SK-MEL-5 (cell line): ENCODE data around the gene ADISSP. TPM values are rescaled to one million over a fixed set of nuclear protein-coding genes. Genes with fewer than 3 reads are reported as not detected.

ENCODE experiments used
- DNase-seq: peaks from one replicate; pipeline ENCODE4 v3.0.0-alpha.2; 2016; ENCODE audit warnings: low read depth, low spot score
- in situ Hi-C: cut with HindIII; loops from 2 replicates; pipeline ENCODE4 v1.10.0; 2016; ENCODE audit warnings: low sequenced_read_pairs, high pct_unique_total_duplicates, low pct_unique_long_range_greater_than_20kb
- total RNA-seq: library from RNA; depleted of rRNA; stranded (reverse); fragments of >200 nt; shearing (Covaris generic); gene quantifications from 2 replicates; pipeline ENCODE4 v1.2.3, GENCODE V29; 2014

The ADISSP gene
- total RNA-seq, 1 experiment from 2014 or later: 69.7 TPM

DNA sequence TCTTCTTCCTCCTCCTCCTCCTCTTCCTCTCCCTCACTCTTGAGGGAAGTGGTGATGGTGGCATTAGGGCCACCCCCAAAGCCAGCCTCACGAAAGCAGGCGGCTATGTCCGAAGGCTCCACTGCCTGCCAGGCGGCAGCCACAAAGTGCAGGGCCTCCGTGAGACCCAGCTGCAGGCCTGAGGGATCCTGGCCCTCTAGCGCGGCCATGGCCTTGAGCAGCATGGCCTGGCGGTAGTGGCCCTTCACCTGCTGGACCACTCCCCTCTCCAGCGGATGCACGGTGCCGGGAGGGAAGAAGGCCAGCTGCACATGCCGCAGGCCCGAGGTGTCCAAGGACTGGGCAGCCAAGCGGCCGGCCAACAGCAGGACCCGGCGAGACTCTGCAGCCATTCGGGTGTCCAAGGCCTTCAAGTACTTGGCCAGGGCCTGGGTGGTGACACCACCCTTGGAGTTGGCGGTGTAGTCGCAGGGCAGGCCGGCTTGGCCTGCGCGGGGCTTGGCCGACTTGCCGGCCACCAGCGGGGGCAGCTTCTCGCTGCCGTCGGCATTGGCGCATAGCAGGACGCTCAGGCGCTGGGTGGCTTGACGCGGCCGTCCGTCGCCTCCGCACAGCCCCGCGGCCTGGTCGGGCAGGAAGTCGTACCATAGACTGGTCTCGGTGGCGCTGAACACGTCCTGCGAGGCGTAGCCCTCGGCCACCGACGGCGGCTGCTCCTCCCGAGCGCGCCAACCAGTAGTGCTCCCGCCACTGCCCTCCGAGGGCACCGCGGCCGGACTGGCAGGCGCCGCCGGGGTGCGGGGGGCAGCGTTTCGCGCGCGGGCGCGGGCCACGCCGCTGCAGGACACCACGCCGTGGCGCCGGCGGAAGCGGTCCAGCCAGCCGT is 17.9 kb upstream of the ADISSP start:
- no peak for DNase-seq
- in situ Hi-C loops: no loop called here

DNA sequence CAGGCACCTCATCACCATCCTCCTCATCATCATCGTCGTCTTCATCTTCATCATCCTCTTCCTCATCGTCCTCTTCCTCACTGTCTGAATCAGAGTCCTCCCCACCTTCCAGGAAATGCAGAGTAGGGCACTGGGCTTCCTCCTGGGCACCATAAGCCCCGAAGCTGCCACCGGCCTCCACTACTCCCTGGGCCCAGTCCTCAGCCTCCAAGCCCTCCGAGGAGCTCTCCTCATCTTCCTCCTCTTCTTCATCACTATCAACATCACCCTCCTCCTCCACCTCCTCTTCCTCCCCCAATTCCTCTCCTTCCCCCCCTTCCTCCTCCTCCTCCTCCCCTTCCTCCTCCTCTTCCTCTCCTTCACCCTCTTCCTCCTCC is 17.3 kb upstream of the ADISSP start:
- in situ Hi-C loops: no loop called here
- no peak for DNase-seq

DNA sequence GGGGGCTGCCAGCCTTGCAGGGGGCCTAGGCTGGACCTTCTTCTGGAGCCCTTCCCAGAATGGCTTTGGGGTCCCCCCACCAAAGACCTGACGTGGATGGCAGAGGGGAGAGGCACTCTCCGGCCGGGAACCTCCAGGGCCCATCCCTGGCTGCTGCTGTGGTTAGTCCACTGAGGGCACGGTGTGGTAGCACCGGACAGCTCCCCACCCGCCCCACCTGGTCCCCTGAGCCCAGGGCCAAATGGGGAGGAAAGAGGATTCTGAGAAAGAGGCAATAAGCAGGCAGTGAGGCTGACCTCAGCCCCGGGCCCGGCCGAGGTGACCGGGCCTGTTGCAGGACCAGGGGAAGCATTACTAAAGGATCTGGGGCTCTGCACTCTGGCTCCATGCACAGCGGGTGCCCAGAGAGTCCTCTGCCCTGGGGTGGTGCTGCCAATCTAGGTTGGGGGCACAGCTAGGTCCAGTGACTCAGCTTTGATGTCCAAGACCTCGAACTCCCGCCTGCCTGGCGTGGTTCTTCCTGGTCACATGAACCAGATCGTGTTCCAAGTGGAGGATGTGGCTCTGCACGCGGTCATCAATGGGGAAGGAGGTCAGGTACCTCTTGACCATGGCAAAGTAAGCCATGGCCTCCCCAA is 16.8 kb upstream of the ADISSP start:
- in situ Hi-C loops: no loop called here
- DNase-seq: no peak

DNA sequence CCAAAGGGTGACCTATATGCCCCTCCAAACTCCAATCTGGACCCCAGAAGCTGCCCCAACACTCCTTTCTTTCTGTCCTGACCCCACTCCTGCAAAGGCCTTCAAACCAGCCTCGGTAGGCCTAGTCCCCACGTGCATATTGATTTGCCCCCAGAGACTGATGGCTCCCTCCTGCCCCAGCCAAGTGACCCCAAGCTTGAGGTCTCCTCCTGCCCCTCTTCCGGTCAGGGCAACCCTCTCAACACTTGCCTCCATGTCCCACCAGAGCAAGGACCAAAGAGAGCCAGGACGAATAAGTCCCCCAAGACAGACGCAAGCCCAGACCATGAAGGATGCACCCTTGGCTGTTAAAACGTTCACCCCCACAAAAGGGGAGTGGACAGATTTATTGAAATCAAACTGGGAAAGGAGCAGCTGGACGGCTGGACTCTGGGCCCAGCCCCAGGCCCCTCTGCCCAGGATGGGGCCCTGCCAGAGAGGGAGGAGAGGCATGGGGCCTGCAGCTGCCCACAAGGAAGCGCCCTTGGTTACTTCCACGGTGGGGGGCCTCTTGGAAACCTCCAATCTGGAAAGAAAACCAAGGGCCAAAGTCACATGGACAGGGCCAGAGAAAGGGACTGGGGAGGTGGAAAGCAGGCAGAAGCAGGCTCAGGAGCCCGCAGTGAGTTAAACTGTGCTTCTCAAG is 16.1 kb upstream of the ADISSP start:
- in situ Hi-C loops: no loop called here
- DNase-seq: no peak

DNA sequence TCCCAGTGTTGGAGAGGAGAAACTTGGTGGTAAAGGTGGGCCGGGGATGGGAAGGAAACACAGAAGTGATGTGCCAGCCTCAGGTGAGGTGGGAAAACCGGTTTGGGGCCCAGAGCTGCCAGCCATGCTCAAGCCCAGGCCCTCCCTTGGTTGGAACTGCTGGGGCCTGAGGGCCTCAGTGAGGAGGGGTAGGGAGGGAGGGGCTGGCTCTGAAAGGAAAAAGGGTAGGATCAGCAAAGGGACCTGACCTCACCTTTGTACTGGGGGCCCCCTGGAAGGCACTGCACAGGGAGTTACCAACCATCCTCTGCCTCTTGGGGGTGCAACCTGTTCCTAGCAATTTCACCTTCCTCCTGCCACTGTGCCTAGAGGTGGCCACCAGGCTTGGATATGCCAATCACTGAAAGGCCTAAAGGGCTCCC is 15.5 kb upstream of the ADISSP start:
- DNase-seq: no peak
- in situ Hi-C loops: no loop called here

DNA sequence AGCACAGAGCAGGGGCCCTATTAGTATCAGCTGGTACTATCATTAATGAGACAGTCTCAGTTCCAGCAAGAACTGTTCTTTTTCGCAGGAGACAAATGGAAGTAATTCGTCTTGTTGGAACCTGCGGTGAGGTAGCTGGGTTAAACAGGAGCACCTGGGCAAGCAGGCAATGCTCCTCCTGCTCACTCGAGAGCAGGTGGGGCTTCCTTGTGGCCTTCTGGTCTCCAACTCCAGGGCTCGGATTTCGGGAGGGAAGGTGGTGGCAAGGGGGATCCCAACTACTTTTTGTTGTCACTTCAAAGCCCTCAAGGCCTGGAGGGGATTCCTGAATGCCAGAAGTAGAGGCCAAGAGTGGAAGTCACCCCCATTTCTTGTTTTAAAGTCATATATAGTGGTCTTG is 15.0 kb upstream of the ADISSP start:
- DNase-seq: no peak
- in situ Hi-C loops: no loop called here

DNA sequence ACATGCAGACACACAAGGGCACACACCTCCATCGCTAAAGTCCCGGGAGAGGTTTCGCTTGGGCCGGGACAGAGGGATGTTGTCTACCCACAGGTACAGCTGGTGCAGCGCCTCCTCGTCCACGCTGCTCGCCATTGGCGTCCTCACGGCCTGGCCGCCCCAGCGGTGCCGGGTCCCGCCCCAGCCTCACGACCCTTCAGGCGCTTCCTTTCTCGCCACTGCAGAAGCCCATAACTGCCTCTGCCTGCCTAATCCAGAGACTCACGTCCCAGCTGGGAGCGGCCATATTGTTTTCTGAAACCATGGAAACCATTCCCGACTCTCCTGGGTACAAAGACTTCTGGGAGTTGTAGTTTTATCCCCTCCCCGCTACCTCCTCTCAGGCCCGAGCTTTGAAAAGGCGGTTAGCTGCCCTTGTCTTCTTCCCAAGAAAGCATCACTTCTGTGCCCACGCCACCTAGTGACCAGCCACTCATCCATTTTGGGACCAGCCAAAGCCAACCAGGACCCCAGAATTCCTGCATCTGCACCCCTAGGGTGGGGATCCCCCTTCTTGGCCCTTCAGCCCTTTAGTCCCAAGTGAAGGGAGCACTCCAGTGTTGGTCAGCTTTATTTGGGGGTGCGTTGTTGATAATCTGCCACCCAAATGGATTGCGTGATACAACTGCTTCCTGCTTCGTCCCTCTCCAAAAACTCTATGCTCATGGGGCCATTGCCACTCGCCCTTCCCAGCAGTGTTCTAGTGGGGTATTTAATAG is 13.8 kb upstream of the ADISSP start, which contains the start of gene SPEF1:
Gene SPEF1, minus strand, starts transcription at position 296 of the 758 bp plus-strand sequence. Its CDS starts 161 bp downstream, at position 135.
- peak; percentile 99 for DNase-seq
- in situ Hi-C loops: no loop called here

DNA sequence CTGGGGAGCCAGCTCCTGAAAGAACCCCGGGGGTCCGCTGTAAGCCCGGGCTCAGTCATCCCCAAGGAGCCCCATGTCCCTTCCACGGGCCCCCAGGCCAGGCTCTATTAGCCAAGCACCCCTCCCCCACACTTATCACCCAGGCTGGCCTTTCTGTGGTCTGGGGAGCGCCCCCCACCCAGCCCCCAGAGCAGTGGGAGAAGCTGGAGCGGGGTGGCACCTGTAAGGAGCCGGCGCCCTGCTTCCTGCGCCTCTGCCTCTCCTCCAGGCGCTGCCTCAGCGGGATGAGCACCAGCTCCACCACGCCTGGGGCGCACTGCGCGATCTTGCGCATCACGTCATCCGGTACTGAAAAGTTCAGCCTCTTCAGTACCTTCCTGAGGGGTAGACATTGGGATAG is 11.4 kb upstream of the ADISSP start:
- no peak for DNase-seq
- in situ Hi-C loops: no loop called here

DNA sequence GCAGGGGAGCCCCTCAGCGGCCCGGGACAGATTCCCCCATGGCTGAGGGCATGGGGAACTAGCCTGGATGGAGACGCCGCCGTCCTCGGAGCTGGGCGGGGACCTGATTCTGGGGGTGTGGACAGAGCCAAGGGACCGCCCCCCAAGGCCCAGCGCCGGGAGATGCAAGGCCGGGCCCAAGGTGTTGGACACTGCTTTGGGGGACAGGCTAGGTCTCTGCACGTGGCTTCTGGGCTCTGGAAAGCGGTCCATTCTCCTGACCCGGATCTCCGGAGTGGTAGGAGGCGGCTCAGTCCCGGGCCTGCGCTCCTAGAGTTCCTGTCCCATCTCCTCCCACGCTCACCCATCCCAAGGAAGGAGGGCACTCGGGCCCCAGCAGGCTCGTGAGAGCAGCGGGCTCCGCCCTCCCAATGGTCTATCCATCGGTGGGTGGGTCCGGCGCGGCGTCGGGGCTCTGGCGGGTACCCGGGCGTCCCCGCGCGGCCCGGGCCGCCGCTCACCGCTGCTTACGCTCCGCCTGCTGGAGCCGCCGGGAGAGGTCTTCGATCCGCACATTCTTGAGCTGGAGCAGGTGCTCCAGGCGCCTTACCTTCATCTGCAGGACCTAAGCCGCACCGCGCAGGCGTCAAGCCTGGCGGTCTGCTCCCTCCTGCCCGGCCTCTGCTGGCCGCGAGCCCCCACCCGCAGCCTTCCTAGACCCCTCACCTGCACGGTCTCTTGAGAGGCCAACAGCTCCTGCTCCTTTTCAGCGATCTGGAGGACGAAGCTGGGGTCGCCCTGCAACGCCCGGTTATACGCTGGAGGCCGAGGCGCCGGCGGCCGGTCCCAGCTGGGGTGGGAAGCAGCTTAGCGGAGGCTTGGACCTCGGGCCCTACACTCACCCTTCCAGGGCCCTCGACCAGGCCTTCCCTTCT is 10.4 kb upstream of the ADISSP start:
- DNase-seq: no peak
- in situ Hi-C loops: no loop called here

DNA sequence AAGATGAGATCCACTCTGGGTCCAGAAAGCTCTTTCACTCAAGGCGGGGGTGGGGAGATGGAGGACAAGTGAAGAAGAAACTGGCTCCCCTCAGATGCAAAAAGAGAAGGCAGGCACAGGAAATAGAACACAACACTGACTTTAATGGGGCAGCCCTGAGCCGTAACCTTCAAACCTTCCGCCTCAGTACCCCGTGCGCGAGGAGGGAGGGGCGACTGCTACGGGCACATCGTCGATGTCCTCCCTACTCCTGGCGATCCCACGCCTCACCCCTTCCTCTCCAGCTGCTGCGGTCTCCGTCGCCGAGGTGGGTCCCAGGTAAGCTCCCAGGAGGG is 9.8 kb upstream of the ADISSP start:
- in situ Hi-C loops: no loop called here
- DNase-seq: no peak

DNA sequence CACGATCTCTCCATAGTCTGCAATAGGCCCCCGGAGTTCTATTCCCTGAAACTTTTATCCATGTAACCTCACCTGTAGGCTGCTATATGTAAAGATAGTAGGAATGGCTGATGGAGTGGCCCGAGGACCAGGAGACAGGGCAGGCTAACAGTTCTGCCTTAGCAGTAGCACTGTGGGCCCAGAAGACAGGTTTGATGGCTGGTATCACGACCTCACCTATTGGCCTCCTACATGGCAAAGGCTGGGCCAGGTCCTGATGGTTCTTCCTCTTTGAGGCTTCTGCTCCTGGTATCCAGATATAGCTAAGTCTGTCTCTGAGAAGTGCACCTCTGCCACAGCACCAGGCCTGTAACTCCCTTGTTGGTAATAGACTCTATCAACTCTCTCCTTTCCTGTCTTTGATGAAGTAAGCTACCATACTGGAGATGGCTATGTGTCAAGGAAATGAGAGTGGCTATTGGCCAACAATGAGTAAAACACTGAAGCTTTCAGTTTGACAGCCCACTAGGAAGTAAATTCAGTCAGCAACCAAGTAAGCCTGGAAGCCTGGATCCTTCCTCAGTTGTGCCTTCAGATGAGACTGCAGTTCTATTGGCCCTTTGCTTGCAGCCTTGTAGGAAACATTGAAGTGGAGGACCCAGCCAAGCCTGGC is 8.0 kb upstream of the ADISSP start:
- DNase-seq: no peak
- in situ Hi-C loops: no loop called here

DNA sequence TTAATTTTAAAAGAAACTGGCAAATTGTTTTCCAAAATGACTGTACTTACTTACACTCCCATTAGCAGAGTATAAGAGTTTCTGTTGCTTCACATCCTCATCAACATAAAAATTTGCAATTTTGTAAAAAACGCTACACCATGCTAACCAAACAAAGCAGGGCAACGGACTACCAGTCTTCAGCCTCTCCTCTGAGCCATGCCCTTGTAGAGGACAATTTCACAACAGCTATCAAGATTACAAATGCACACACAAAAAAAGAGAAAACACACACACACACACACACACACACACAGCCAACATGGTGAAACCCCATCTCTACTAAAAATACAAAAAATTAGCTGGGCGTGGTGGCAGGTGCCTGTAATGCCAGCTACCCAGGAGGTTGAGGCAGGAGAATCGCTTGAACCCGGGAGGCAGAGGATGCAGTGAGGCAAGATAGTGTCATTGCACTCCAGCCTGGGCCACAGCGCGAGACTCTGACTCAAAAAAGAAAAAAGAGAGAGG is 4.1 kb upstream of the ADISSP start:
- DNase-seq: no peak
- in situ Hi-C loops: no loop called here

DNA sequence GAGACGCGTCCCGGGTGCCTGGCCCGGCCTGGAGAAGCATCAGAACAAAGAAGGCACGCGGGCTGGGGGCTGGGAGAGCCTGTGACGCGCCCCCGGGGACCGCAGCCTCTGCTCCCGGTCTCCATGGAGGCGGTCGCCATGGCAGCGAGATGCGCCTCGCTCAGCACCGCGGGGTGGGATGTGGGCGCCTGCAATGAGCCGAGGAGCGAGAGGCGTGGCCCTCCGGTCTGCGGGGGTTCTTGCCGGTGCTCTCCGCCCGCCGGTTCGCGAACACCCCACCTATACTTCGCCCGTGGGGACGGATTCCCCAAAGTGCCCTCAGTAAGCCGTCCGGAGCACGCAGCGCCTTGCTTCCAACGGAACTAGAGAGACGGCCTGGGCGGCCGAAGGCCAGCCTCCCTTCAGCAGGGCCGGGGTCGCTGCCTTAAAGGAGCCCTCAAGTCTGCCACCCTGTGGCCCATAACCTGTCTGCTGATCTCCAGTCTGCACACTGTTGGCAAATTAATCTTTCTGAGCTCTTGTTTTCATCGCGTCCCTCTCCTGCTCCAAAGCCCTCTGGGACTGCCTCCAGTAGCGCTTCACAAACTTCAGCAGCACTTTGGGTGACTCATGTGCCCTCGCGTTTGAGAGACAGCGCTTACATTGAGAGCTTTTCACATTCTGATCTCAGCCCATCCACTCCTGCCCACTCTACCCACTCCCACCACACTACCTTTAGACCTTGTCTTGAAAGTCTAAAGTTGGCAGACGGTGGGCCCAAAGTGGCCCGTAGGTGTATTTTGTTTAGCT is 983 bp upstream of the ADISSP start:
- in situ Hi-C loops: no loop called here
- peak; percentile 77 for DNase-seq

DNA sequence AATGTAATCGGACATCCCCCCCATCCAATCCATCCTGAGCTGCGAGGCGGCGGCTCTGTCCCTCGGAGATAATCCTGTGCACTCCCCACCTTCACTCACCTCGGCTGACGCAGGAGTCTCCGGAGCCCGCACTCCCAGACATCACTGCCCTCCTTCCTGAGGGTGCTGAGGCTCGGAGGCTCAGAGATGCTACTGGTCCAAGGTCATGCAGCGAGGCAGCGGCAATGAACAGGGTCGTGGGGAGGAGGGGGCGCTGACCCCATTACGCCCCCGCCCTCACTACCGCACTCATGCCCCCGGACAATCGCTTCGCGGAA is 485 bp downstream of the ADISSP start:
- in situ Hi-C loops: no loop called here
- no peak for DNase-seq

DNA sequence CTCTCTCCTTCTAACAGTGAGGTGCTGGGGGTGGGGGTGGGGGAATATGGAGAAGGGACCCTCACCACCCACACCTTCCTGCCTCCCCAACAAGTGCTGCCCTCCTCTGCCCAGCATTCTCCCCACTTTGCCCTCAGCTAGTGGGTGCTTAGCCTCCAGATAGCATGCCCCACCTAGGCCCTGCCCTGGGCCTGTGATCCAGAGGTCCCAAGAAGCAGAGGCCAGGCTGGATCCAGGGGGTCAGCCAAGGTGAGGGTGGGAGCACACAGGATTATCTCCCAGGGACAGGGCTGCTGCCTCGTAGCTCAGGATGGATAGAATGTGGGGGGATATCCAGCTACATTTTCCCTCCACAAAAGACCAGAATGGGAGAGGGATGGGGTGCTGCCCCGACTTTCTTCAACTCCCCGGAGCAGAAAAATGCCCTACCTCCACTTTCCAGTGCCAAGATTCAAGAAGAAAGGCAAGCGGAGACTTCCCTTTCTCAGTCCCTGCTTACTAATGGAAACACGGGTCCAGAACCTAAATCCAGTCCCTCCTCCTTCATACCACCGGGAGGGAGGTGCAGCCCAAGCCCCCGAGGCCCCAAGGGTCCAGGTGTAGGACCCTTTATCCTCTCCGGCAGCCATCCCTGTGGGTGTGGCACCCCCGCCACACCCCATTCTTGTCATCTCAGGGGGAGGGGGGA is 987 bp downstream of the ADISSP start:
- in situ Hi-C loops: no loop called here
- DNase-seq: no peak
